Inflammatory macrophage treated with lipopolysaccharide for 1 hour (primary cell): ENCODE measurements around the gene CTXN3.
A peak's percentile ranks its signal among the peaks of the same experiment; 100 is the strongest.

Experiments used
- DNase-seq, 2 donors: peaks; one replicate each; pipeline ENCODE4 v3.0.0-alpha.2; 2020 to 2022

CTXN3 gene

DNA sequence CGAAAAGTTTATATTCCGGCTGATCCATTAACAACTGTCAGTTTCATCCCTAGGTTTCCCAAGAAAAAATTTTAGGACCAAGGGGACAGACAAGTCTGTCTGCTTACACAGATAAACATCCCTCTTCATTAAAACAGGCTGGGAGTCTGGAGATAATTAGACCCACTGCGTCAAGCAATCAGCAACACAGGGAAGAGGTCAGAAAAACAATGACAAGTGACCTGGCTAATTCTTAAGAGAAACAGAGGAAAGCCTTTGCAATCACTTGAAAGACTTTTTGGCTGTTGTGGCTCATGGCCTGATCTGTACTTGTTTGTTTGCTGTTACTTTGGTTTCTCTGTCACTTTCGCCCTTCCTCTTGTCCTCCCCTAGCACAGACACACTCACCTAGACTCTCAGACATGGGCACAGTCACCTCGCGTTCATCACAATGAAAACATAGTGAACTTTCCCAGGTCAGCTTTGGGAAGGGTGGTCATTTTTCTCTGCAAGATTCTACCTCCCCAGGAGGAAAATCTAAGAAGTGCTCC lies 51.4 kb downstream of the CTXN3 start:
- no peak for DNase-seq

DNA sequence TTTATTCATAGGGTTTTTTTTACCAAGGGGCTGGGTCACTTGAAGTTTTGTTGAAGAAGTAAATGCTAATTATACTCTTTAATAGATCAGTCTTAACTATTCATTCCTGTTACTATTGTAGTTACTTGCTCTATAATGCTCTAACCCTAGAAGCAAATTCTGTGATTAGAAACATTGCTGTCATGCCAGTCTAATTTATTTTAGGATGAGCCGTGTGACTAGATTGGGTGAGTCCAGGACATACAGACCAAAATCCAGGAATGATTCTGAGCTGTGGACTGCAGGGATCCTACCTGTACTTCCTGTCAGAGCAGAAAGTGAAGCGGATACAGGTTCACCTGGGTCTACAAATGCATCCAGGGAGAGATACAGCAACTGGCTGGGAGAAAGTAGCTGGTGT lies 53.6 kb downstream of the CTXN3 start:
- DNase-seq, result no peak

DNA sequence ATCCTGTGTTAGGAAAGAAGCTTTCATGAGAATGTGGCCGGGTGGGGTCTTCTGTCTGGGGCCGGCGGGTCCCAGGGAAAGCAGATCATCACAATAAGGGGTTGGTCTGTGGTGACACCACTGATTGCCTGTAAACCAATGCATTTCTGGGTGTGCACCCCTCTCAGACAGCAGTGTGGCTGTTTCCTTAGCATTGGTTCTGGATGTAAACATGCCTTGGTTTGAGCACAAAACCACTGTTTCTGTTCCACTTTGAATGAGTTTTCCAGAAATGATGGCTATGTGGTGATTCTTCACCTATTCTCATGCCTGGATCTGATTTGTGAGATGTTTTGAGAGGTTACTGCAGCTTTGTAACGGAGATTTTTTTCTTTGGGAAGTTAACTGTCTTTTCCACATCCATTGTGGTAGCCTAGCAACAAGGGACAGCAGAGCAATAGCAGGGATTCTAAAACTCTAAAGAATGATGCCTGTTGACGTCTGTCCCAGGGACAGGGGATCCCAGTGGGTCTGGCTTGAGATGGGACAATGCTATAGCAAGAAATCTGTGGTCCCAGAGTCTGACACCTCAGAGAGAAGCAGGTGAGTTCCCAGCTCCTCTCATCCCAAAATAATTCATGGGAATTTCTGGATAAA lies 54.2 kb downstream of the CTXN3 start, which contains the start of gene CCDC192:
TSS of gene CCDC192 (plus strand) at position 466 of the 636 bp plus-strand sequence. CDS start at position 521, 55 bp downstream.
- no peak for DNase-seq

DNA sequence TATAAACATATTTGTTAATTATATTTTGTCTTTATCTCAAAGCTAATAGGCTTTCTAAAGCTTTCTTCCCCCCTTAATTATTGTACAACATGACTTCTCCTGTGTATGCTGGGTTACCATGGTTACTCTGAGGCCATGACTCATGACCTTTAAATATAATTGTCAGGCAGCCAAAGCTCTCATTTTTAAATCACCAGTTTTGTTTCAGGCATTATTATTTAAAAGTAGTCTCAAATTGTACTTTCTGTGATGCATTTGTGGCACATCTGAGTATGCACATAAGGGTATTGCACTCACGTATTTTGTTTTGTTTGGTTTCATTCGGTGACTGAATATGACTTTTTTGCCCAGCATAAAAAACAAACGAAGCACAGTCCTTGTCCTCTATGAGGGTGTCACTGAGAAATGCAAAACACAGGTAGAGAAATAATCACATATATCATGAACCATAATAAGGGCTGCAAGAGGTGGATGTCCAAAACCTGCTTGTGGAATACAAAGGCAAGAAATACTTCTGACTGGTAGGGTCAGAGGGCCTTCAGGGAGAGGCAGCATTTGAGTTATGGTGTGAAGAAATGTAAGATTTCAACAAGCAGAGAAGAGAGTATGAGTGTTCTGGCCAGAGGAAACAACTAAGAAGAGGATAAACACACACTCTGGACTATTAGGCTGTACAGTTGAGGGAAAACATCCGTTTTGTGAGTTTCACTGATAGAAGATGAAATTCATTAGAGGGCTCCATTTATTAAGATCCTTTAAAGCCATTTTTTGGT lies 56.4 kb downstream of the CTXN3 start:
- peak; percentile 55 to 73 for DNase-seq

DNA sequence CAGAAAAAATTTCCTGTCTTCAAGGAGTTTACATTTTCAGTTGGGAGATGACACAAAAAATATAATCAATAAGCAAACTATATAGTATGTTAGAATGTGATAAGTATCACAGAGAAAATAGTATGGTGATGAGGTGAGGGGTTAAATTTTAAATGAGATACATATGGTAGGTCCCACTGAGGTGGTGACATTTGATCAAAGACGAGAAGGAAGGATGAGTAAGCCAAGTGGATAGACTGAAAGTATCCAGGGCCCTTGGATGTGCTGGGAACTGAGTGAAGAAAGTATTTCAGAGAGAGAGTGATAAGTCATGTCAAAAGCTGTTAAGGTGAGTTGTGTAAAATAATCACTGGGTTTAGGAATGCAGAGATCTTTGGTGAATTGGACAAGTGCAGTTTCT lies 57.8 kb downstream of the CTXN3 start:
- DNase-seq, result no peak

DNA sequence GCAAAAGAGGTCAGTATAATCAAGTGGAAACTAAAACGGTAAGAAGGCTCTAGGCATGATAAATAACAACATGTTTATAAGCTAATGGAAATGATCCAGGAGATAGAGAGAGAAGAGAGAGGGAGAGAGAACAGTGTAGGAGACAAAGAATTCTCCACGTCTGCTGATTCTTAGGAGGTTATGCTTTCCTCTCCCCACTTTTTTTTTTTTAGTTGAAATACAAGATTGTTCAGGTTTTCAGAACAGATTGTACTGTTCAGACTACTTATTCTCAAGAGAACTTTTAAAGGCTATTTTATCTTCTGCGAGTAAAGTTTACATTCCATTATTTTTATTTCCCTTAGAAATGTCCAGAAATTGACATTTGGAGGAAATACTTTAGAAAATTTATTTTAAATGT lies 58.3 kb downstream of the CTXN3 start:
- DNase-seq, result no peak
